ENCODE data around the gene ARMC3.
A peak's percentile ranks its signal among the peaks of the same experiment; 100 is the strongest.
"Not testable (repeated sequence)": the region's sequence is repeated elsewhere in the genome, so short reads cannot be mapped to it uniquely, and the experiment has no call there.

The ARMC3 gene

DNA sequence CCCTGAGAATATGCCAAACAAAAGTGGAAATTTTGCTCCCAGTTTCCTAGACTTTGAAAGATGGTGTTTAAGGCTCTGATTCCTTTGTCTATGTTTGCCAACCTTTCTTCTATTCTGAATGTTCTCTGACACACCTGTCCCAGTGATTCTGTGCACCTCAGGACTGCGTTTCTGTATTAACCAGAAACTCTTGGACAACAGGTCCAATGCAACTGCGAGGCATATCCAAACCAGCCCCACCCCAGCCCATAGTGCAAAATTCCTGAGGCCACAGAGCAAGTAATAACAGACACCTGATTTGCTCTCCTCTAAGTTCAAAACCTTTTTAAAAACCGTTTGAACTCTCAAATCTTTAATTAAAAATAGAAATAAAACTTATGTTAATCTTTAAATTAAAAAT, 130.5 kb downstream of the ARMC3 start:
- H3K4me3 ChIP-seq (ENCODE audit: control insufficient read depth, low read depth, low read length) = no peak overlapping the region
- TF ChIP-seq, protein P1, sequence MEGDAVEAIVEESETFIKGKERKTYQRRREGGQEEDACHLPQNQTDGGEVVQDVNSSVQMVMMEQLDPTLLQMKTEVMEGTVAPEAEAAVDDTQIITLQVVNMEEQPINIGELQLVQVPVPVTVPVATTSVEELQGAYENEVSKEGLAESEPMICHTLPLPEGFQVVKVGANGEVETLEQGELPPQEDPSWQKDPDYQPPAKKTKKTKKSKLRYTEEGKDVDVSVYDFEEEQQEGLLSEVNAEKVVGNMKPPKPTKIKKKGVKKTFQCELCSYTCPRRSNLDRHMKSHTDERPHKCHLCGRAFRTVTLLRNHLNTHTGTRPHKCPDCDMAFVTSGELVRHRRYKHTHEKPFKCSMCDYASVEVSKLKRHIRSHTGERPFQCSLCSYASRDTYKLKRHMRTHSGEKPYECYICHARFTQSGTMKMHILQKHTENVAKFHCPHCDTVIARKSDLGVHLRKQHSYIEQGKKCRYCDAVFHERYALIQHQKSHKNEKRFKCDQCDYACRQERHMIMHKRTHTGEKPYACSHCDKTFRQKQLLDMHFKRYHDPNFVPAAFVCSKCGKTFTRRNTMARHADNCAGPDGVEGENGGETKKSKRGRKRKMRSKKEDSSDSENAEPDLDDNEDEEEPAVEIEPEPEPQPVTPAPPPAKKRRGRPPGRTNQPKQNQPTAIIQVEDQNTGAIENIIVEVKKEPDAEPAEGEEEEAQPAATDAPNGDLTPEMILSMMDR (IDR thresholded peaks at IDR 0.05; ENCODE audit: control insufficient read depth, insufficient read depth, low read depth, low read length, missing control alignments) = no peak
- DNase-seq (ENCODE audit: low read depth) = no peak

DNA sequence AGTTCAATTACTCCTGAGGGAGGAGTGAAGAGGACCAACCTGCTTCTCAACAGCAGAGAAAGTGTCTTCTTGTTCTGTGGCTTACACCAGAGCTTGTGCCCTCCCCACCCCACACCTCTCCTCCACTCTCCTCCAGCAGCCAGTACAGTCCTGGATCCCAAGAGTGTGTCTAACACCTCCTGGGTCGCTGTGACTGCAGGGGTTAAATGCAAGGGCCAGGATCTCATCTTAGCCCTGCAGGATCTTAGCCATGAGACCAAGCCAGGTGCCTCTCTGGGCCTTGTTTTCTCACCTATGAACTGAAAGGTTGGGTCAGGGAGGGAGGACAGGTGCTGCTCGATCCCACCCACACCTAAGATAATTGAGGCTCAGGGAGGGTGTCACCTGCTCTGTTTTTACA, 133.1 kb downstream of the ARMC3 start:
- DNase-seq (ENCODE audit: low read depth) = no peak
- H3K4me3 ChIP-seq (ENCODE audit: control insufficient read depth, low read depth, low read length) = no peak overlapping the region
- TF ChIP-seq, protein P1 (IDR thresholded peaks at IDR 0.05; ENCODE audit: control insufficient read depth, insufficient read depth, low read depth, low read length, missing control alignments) = no peak

DNA sequence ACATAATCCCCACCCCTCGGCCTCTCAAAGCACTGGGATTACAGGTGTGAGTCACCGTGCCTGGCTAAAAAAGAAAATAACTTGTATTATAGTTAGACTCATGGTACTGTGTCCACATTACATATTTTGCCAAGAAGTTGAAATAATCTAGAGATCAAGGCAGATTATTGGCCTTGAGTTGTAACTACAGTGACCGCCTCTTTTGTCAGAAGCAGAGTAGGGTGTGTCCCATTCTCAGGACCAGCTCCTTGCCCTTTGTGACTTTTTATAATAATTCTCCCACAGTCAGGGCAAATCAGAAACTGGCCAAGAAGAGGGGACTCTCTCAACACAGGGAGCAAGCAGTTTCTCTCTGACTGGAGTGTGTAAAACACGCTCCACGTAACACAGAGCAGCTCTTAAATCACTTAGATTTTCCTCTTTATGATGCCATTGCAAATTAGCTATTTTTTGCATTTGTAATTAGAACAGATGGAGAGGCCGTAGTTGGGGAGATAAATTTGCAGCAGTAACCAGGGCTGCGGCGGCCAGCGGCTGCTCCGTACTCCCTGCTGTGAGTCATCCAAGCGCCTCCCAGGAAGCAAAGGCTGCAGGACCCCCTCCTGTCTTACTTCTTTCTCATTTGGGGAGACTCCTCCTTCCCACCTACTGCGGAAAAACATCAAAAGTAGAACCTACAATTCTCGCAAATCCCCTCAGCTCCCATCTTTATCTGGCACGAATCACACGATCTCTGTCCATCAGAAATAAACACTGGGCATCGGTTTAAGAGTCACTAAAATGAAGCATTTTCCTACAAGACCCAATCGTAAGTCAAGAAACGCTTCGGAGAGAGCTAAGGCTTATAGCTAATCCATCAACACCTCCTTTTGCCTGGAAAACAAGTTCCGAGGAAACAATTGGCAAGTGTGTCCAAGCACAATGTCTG, 135.5 kb downstream of the ARMC3 start:
- TF ChIP-seq, protein P1 (IDR thresholded peaks at IDR 0.05; ENCODE audit: control insufficient read depth, insufficient read depth, low read depth, low read length, missing control alignments) = no peak
- no peak for DNase-seq (ENCODE audit: low read depth)

DNA sequence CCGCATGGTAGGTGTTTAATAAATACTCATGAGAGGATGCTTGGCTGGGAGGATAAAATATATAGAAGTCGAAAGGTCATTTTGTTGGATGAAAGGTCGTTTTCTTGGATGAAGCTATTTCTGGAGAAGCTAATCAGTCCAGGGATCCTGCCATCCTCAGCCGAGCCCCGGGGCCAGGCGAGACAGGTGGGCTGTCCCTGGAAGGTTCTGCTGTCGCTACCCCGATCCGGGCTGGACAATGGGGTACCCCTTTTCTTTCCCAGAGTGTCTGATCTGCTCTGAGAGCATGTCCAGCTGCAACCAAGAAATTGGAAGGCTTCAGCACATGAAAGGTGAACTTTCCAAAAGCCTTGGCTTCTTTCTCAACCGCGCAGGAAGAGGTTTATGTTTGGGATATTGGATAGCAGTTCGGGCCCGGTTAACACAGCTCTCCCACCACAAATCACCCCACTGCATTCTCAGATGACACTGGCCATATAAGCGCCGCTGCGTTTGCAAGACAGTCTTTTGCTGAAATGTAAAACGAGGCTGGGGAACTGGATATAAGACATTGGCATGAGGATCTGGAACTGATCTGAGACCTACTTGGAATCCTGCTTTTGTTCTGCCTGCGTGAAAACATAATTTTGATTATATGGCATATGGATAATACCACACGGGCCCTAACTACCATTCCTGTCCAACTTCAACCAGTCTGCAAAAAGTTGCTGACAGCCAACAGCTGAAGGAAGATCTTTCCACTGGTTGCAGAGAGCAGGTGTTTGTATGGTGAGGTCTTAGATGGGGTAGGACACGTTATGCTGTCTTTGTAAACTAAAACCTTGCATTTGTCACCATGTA, 136.3 kb downstream of the ARMC3 start:
- H3K4me3 ChIP-seq (ENCODE audit: control insufficient read depth, low read depth, low read length) = no peak overlapping the region
- DNase-seq (ENCODE audit: low read depth) = no peak
- TF ChIP-seq, protein P1 (IDR thresholded peaks at IDR 0.05; ENCODE audit: control insufficient read depth, insufficient read depth, low read depth, low read length, missing control alignments) = no peak

More for the DNA sequence above, 135.5 kb downstream of the ARMC3 start:
- H3K4me3 ChIP-seq (ENCODE audit: control insufficient read depth, low read depth, low read length) = no peak overlapping the region

DNA sequence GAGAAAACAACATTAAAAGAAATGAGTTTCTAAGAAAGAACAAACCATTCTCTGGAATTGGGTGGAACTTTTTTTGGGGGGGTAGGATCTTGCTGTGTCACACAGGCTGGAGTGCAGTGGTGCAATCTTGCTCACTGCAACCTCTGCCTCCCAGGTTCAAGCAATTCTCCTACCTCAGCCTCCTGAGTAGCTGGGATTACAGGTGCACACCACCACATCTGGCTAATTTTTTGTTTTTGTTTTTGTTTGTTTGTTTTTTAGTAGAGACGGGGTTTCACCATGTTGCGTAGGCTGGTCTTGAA, 136.9 kb downstream of the ARMC3 start:
- not testable (repeated sequence) for DNase-seq (ENCODE audit: low read depth); H3K4me3 ChIP-seq (ENCODE audit: control insufficient read depth, low read depth, low read length)

DNA sequence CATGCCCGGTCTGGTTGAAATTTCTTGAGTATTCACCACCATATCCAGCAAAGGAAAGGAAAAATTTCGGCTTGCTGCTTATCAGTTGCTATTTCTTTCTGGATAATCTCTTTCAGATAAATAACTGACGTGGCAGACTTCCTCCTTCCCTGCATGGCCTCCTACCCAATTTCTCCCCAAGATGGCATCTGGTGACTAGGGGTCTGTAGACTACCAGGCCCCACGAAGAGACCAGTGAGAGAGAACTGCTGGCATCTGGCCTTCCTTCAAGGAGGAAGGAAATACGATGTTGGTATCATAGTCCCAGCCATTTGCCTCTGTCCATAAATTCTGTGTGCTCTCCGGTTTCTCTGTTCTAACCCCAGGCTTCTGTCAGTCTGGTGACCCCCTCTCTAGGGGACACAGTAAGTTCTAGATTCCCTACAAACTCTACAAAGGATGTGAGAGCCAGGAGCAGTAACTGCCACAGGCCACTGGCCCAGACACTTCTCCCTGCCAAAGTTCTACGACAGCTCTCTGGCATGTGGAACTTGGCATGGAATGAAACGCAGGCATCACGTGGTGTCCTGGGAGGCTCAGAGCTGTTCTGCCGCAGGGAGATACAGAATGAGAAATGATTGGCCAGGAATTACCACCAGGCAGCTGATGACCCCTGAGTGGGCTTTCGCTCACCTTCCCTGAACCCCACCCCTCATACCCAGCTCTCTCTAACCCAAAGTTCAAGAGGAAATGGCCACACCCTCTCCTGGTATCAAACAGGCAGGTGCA, 137.5 kb downstream of the ARMC3 start:
- peak; percentile 35 for DNase-seq (ENCODE audit: low read depth)
- TF ChIP-seq, protein P1 (IDR thresholded peaks at IDR 0.05; ENCODE audit: control insufficient read depth, insufficient read depth, low read depth, low read length, missing control alignments) = no peak
- H3K4me3 ChIP-seq (ENCODE audit: control insufficient read depth, low read depth, low read length) = no peak overlapping the region
